GM10266 (cell line): ENCODE data around the gene BABAM2.

ENCODE experiments used
- DNase-seq: peaks from one replicate; pipeline ENCODE4 v3.0.0; 2012; ENCODE audit errors: extremely low spot score
- CTCF ChIP-seq: IDR thresholded peaks from 2 replicates; pipeline ENCODE4 v1.5.1; 2012; ENCODE audit warnings: mild to moderate bottlenecking, low read depth; ENCODE audit not compliant: control insufficient read depth, insufficient read depth; ENCODE audit errors: missing control alignments

BABAM2 gene

GRCh38 chr2:28160986-28161425 is 270.5 kb downstream of the BABAM2 start:
- no peak for TF ChIP-seq CTCF
- DNase-seq, result no peak

GRCh38 chr2:28161466-28161865 is 270.9 kb downstream of the BABAM2 start:
- no peak for DNase-seq
- no peak for TF ChIP-seq CTCF

GRCh38 chr2:28162564-28162963 is 272.0 kb downstream of the BABAM2 start:
- no peak for DNase-seq
- TF ChIP-seq CTCF, result no peak

- no peak for DNase-seq
- TF ChIP-seq CTCF, result no peak
Observed at GRCh38 chr2:28163028-28163427, 272.5 kb downstream of the BABAM2 start.

- TF ChIP-seq CTCF, result no peak
- DNase-seq, result no peak
Observed at GRCh38 chr2:28163627-28164279, 273.2 kb downstream of the BABAM2 start.

GRCh38 chr2:28164280-28164801 is 273.8 kb downstream of the BABAM2 start:
- DNase-seq, result no peak

More at GRCh38 chr2:28164280-28164801, 273.8 kb downstream of the BABAM2 start:
- no peak for TF ChIP-seq CTCF
